ENCODE data around the gene ACAP1. TPM values are rescaled to one million over a fixed set of nuclear protein-coding genes. Genes with fewer than 3 reads are reported as not detected.
"Not testable (repeated sequence)": the region's sequence is repeated elsewhere in the genome, so short reads cannot be mapped to it uniquely, and the experiment has no call there.

Gene ACAP1
- total and polyA plus RNA-seq, 8 donors = 1.6 to 5.6 (median 3.1) TPM

DNA sequence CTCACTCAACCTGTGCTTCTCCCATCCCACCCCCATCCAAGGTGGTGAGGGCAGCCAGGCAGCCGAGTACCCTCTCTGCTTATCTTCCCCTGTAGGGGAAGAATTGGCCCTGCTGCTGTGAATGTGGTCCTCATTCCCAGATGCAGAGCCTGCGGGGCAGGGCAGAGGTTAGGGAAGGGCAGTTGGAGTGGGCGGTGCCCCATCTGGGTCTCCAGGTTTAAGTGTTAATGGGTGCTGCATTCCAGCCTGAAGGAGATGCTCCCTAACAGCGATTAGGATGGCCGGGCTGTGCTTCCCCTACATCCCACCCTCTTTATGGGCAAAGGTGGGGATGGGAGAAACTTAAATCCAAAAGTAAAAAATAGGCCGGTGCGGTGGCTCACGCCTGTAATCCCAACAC is 30.8 kb downstream of the ACAP1 start:
- Histone ChIP-seq H3K27me3 (no peaks in the 10 kb centered on the region), H3K4me3 (no peak overlapping the region), H3K9me3 (no peaks in the 10 kb centered on the region), H3K36me3 (no peaks in the 10 kb centered on the region), H3K27ac (no peak overlapping the region), H3K4me1 (no peaks in the 10 kb centered on the region)
- intact Hi-C loops (cut with DNase I) = no loop called here
- 80 to 82% methylated on average over 8 of the region's 8 CpGs for WGBS, 2 donors
- TF ChIP-seq, protein P1, sequence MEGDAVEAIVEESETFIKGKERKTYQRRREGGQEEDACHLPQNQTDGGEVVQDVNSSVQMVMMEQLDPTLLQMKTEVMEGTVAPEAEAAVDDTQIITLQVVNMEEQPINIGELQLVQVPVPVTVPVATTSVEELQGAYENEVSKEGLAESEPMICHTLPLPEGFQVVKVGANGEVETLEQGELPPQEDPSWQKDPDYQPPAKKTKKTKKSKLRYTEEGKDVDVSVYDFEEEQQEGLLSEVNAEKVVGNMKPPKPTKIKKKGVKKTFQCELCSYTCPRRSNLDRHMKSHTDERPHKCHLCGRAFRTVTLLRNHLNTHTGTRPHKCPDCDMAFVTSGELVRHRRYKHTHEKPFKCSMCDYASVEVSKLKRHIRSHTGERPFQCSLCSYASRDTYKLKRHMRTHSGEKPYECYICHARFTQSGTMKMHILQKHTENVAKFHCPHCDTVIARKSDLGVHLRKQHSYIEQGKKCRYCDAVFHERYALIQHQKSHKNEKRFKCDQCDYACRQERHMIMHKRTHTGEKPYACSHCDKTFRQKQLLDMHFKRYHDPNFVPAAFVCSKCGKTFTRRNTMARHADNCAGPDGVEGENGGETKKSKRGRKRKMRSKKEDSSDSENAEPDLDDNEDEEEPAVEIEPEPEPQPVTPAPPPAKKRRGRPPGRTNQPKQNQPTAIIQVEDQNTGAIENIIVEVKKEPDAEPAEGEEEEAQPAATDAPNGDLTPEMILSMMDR (IDR thresholded peaks at IDR 0.05) = no peak
- ATAC-seq (no peak), FAIRE-seq (no peak), DNase-seq (no peak)

DNA sequence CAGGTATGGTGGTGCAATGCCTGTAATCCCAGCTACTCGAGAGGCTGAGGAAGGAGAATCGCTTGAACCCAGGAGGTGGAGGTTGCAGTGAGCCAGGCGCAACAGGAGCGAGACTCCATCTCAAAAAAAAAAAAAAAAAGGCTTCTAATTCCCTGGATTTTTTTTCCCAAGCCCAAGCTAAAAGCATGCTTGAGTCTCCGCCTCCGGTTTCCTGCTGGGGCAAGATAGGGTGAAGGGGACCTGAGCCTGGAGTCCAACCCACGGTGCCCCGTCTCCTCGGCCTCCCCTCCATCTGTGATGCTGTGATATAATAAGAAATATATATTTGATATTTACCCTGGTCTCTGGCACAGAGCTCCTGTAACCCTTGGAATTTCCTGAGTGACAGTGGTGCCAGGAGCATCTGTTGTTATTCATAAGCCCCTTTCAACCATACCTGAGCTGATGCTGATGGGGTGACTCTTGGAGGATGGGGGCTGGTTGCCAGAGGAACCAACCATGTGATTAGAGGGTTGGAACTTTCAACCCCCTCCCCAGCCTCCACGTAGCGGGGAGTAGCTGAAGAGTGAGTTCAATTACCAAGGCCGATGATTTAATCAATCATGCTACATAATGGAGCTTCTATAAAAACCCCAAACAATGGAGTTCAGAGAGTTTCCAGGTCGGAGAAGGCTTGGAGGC is 31.7 kb downstream of the ACAP1 start:
- Histone ChIP-seq H3K27me3 (no peaks in the 10 kb centered on the region), H3K36me3 (no peaks in the 10 kb centered on the region), H3K4me1 (no peaks in the 10 kb centered on the region), H3K27ac (no peak overlapping the region), H3K9me3 (no peaks in the 10 kb centered on the region), H3K4me3 (no peak overlapping the region)
- intact Hi-C loops (cut with DNase I) = no loop called here
- TF ChIP-seq, protein P1 (IDR thresholded peaks at IDR 0.05) = no peak
- no peak for DNase-seq
- no peak for ATAC-seq
- FAIRE-seq = no peak
- WGBS, 2 donors = 60 to 66% methylated on average over 13 of the region's 13 CpGs

DNA sequence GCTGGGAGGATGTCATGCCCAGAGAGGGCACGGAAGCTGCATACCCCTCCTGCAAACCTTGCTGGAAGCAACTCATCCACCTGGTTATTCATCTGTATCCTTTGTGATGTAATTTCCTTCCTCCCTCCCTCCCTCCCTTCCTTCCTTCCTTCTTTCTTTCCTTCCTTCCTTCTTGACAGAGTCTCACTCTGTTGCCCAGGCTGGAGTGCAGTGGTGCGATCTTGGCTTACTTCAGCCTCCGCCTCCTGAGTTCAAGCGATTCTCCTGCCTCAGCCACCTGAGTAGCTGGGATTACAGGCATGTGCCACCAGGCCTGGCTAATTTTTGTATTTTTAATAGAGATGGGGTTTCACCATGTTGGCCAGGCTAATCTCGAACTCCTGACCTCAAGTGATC is 32.3 kb downstream of the ACAP1 start:
- intact Hi-C loops (cut with DNase I); H3K36me3 ChIP-seq; ATAC-seq; H3K9me3 ChIP-seq; FAIRE-seq; H3K27ac ChIP-seq; H3K4me3 ChIP-seq; H3K27me3 ChIP-seq; DNase-seq; H3K4me1 ChIP-seq: not testable (repeated sequence)
- 73 to 78% methylated on average over 5 of the region's 5 CpGs for WGBS, 2 donors

DNA sequence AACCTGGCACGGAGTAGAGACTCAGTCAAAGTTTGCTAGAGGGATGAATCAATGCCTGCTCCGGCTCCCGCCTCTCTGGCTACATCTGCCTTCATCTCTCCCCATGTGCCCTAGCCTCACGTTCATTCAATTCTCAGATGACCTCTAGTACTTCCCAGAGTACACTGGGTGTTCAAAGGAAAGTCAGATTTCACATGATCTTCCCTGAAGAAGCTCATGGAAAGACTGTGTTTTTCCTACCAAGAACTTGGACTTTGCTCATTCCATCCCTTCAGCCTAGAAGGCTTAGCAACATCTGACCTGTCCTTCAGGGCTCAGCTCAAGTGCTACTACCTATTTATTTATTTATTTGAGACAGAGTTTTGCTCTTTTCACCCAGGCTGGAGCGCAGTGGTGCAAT is 33.5 kb downstream of the ACAP1 start:
- Histone ChIP-seq H3K9me3 (no peaks in the 10 kb centered on the region), H3K4me1 (no peaks in the 10 kb centered on the region), H3K27ac (no peak overlapping the region), H3K36me3 (no peaks in the 10 kb centered on the region), H3K27me3 (no peaks in the 10 kb centered on the region), H3K4me3 (no peak overlapping the region)
- TF ChIP-seq, protein P1 (IDR thresholded peaks at IDR 0.05) = no peak
- DNase-seq = no peak
- ATAC-seq = no peak
- intact Hi-C loops (cut with DNase I) = no loop called here
- WGBS, 2 donors = 66 to 70% methylated on average over 5 of the region's 5 CpGs
- FAIRE-seq = no peak

DNA sequence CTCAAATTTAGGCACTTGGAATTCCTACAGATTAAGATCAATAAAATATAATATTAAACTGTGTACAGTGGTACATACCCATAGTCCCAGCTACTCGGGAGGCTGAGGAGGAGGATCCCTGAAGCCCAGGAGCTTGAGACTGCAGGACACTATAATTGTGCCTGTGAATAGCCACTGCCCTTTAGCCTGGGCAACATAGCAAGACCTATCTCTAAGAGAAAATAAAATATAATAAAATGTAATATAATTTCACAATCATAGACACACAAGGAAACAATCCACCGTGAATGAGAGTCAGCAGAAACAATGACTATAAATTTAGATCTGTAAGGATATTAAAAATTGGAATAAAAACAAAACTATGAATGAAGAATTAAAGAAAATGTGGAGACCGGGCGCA is 34.5 kb downstream of the ACAP1 start:
- DNase-seq (no peak), FAIRE-seq (no peak), ATAC-seq (no peak)
- WGBS, 2 donors = 64 to 71% methylated on average over 4 of the region's 4 CpGs
- Histone ChIP-seq H3K27ac (no peak overlapping the region), H3K4me1 (no peaks in the 10 kb centered on the region), H3K36me3 (no peaks in the 10 kb centered on the region), H3K9me3 (no peaks in the 10 kb centered on the region), H3K27me3 (no peaks in the 10 kb centered on the region), H3K4me3 (no peak overlapping the region)
- TF ChIP-seq, protein P1 (IDR thresholded peaks at IDR 0.05) = no peak
- intact Hi-C loops (cut with DNase I) = no loop called here
